ENCODE data around the gene SGMS1. TPM values are rescaled to one million over a fixed set of nuclear protein-coding genes. Genes with fewer than 3 reads are reported as not detected.

Gene SGMS1
- polyA plus RNA-seq, 1 donor from 2014 or later = 8.0 TPM

- TF ChIP-seq POLR2AphosphoS5 (IDR thresholded peaks at IDR 0.05) = no peak
- TF ChIP-seq, protein P1, sequence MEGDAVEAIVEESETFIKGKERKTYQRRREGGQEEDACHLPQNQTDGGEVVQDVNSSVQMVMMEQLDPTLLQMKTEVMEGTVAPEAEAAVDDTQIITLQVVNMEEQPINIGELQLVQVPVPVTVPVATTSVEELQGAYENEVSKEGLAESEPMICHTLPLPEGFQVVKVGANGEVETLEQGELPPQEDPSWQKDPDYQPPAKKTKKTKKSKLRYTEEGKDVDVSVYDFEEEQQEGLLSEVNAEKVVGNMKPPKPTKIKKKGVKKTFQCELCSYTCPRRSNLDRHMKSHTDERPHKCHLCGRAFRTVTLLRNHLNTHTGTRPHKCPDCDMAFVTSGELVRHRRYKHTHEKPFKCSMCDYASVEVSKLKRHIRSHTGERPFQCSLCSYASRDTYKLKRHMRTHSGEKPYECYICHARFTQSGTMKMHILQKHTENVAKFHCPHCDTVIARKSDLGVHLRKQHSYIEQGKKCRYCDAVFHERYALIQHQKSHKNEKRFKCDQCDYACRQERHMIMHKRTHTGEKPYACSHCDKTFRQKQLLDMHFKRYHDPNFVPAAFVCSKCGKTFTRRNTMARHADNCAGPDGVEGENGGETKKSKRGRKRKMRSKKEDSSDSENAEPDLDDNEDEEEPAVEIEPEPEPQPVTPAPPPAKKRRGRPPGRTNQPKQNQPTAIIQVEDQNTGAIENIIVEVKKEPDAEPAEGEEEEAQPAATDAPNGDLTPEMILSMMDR (IDR thresholded peaks at IDR 0.05; ENCODE audit: poor library complexity, severe bottlenecking) = no peak
- no peak for TF ChIP-seq SMC3 (conservative IDR thresholded peaks at IDR 0.05; ENCODE audit: poor library complexity)
- no peak for TF ChIP-seq REST (IDR thresholded peaks at IDR 0.05; ENCODE audit: borderline replicate concordance)
- TF ChIP-seq RAD21 (conservative IDR thresholded peaks at IDR 0.05) = no peak
- no peak for TF ChIP-seq EZH2 (IDR thresholded peaks at IDR 0.05; ENCODE audit: borderline replicate concordance, insufficient read depth, low read length, poor library complexity, severe bottlenecking)
- no peak for TF ChIP-seq EP300 (conservative IDR thresholded peaks at IDR 0.05; ENCODE audit: poor library complexity, severe bottlenecking)
- no peak for TF ChIP-seq TAF1 (IDR thresholded peaks at IDR 0.05; ENCODE audit: low read depth)
- no peaks in the 10 kb centered on the region for H3K79me2 ChIP-seq (replicated peaks; ENCODE audit: insufficient read depth, low read length)
Measured at GRCh38 chr10:50398823-50399222, 224.9 kb downstream of the SGMS1 start.

GRCh38 chr10:50398381-50398780, 225.4 kb downstream of the SGMS1 start:
- H3K27me3 ChIP-seq (ENCODE audit: insufficient read depth, low read depth, low read length) = no peaks in the 10 kb centered on the region
- no peak overlapping the region for H3K27ac ChIP-seq (ENCODE audit: low read length)
- no peak overlapping the region for H3K4me3 ChIP-seq (ENCODE audit: low read length)
- no peak overlapping the region for H3K9ac ChIP-seq (ENCODE audit: low read length)
- TF ChIP-seq EZH2 (IDR thresholded peaks at IDR 0.05; ENCODE audit: borderline replicate concordance, insufficient read depth, low read length, poor library complexity, severe bottlenecking) (no peak), RAD21 (conservative IDR thresholded peaks at IDR 0.05) (no peak), MXI1 (conservative IDR thresholded peaks at IDR 0.05; ENCODE audit: poor library complexity, severe bottlenecking) (no peak), TAF1 (IDR thresholded peaks at IDR 0.05; ENCODE audit: low read depth) (no peak), EP300 (conservative IDR thresholded peaks at IDR 0.05; ENCODE audit: poor library complexity, severe bottlenecking) (no peak), REST (IDR thresholded peaks at IDR 0.05; ENCODE audit: borderline replicate concordance) (no peak), POLR2AphosphoS5 (IDR thresholded peaks at IDR 0.05) (no peak), SMC3 (conservative IDR thresholded peaks at IDR 0.05; ENCODE audit: poor library complexity) (no peak)
- TF ChIP-seq, protein P1 (IDR thresholded peaks at IDR 0.05; ENCODE audit: poor library complexity, severe bottlenecking) = no peak
- no peaks in the 10 kb centered on the region for H4K20me1 ChIP-seq (ENCODE audit: insufficient read depth)
- H3K36me3 ChIP-seq (ENCODE audit: insufficient read depth, low read length) = no peaks in the 10 kb centered on the region
- no peaks in the 10 kb centered on the region for H3K79me2 ChIP-seq (replicated peaks; ENCODE audit: insufficient read depth, low read length)
- H3K9me2 ChIP-seq (ENCODE audit: insufficient read depth, low read length) = no peaks in the 10 kb centered on the region
- no peak overlapping the region for H2AFZ ChIP-seq (ENCODE audit: low read depth, low read length)
- no peaks in the 10 kb centered on the region for H3F3A ChIP-seq (ENCODE audit: insufficient read depth, low read length, poor library complexity, severe bottlenecking)
- H3K9me3 ChIP-seq (ENCODE audit: low read length) = no peaks in the 10 kb centered on the region
- H3K4me2 ChIP-seq (ENCODE audit: low read length) = no peak overlapping the region

More at GRCh38 chr10:50398823-50399222, 224.9 kb downstream of the SGMS1 start:
- Histone ChIP-seq H2AFZ (ENCODE audit: low read depth, low read length) (no peak overlapping the region), H3K4me2 (ENCODE audit: low read length) (no peak overlapping the region), H3K4me3 (ENCODE audit: low read length) (no peak overlapping the region), H3F3A (ENCODE audit: insufficient read depth, low read length, poor library complexity, severe bottlenecking) (no peaks in the 10 kb centered on the region), H3K27me3 (ENCODE audit: insufficient read depth, low read depth, low read length) (no peaks in the 10 kb centered on the region), H3K9ac (ENCODE audit: low read length) (no peak overlapping the region), H3K36me3 (ENCODE audit: insufficient read depth, low read length) (no peaks in the 10 kb centered on the region), H3K27ac (ENCODE audit: low read length) (no peak overlapping the region), H3K9me2 (ENCODE audit: insufficient read depth, low read length) (no peaks in the 10 kb centered on the region), H3K9me3 (ENCODE audit: low read length) (no peaks in the 10 kb centered on the region), H4K20me1 (ENCODE audit: insufficient read depth) (no peaks in the 10 kb centered on the region)

Data from neural cell (in vitro differentiated cells).